ENCODE data around the gene TRIM59. TPM values are rescaled to one million over a fixed set of nuclear protein-coding genes. Genes with fewer than 3 reads are reported as not detected.

The TRIM59 gene
- total RNA-seq, 1 donor from 2014 or later, result not detected

DNA sequence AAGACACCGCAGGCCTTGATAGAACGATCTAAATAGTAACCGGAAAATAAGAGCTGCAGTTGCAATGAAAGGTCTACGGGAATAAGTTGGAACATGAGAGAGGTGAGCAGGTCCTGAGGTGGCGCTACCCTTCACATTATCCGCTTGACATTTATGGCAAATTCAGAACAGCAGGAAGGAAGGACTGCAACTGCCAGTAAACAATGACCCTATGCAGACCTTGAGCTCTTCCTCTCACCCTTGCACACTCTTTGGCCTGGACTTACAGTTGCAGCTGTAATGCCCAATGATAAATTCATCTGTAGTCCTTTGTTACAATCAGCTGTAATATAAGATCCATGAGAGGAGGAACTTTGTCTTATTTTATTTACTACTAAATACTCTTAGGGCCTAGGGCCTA lies 32.3 kb upstream of the TRIM59 start:
- DNase-seq (ENCODE audit: low spot score in 2 of 2), result no peak
- H3K9me3 ChIP-seq, result no peaks in the 10 kb centered on the region
- H3K4me1 ChIP-seq, result no peaks in the 10 kb centered on the region
- no peaks in the 10 kb centered on the region for H3K27me3 ChIP-seq
- intact Hi-C loops (cut with DNase I), result no loop called here
- TF ChIP-seq CTCF (IDR thresholded peaks at IDR 0.05), result no peak
- H3K36me3 ChIP-seq, result no peaks in the 10 kb centered on the region
- H3K27ac ChIP-seq, result no peak overlapping the region
- H3K4me3 ChIP-seq, result no peak overlapping the region

- intact Hi-C loops (cut with DNase I), result no loop called here
- H3K9me3 ChIP-seq, result no peaks in the 10 kb centered on the region
- H3K4me3 ChIP-seq, result no peak overlapping the region
- no peak for DNase-seq (ENCODE audit: low spot score in 2 of 2)
- H3K27ac ChIP-seq, result no peak overlapping the region
- H3K4me1 ChIP-seq, result no peaks in the 10 kb centered on the region
- H3K36me3 ChIP-seq, result no peaks in the 10 kb centered on the region
- TF ChIP-seq CTCF (IDR thresholded peaks at IDR 0.05), result no peak
- H3K27me3 ChIP-seq, result no peaks in the 10 kb centered on the region
These were observed 31.3 kb upstream of the TRIM59 start for GRCh38 chr3:160480931-160481330.

DNA sequence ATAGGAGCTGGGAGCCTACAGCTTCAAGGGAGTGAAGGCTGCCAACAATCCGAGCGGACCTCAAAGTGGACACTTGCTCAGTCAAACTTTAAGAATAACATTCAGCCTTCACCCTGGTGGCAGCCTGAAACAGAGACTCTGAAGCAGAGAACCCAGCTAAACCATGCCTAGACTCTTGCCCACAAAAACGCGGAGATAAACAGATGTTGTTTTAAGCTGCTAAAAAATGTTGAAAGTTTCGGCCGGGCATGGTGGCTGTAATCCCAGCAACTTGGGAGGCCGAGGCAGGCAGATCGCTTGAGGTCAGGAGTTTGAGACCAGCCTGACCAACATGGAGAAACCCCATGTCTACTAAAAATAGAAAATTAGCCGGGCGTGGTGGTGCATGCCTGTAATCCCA lies 29.8 kb upstream of the TRIM59 start:
- intact Hi-C loops (cut with DNase I), result no loop called here
- Histone ChIP-seq H3K4me1 (no peaks in the 10 kb centered on the region), H3K4me3 (no peak overlapping the region), H3K27ac (no peak overlapping the region), H3K27me3 (no peaks in the 10 kb centered on the region), H3K9me3 (no peaks in the 10 kb centered on the region), H3K36me3 (no peaks in the 10 kb centered on the region)
- TF ChIP-seq CTCF (IDR thresholded peaks at IDR 0.05), result no peak
- DNase-seq (ENCODE audit: low spot score in 2 of 2), result no peak

DNA sequence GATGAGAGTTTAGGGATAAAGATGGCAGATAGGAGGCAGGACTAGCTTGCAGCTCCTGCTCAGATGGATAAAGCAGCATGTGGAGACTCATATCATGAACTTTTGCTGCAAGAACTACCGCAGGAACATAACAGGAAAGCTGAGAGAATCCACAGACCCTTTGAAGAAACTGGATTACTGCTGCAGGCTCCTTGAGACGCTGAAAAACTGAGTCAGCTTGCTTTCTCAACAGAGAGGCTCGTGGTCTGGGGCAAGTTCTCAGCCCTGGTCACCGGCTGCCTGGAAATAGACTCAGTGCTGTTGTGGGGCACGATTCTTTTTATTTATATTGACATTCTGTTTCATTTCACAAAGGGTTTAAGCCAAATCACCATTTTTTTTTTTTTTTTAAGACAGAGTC lies 28.8 kb upstream of the TRIM59 start:
- H3K4me1 ChIP-seq, result no peaks in the 10 kb centered on the region
- TF ChIP-seq CTCF (IDR thresholded peaks at IDR 0.05), result no peak
- DNase-seq (ENCODE audit: low spot score in 2 of 2), result no peak
- H3K27ac ChIP-seq, result no peak overlapping the region
- intact Hi-C loops (cut with DNase I), result no loop called here
- no peaks in the 10 kb centered on the region for H3K27me3 ChIP-seq
- H3K9me3 ChIP-seq, result no peaks in the 10 kb centered on the region
- H3K4me3 ChIP-seq, result no peak overlapping the region
- H3K36me3 ChIP-seq, result no peaks in the 10 kb centered on the region

DNA sequence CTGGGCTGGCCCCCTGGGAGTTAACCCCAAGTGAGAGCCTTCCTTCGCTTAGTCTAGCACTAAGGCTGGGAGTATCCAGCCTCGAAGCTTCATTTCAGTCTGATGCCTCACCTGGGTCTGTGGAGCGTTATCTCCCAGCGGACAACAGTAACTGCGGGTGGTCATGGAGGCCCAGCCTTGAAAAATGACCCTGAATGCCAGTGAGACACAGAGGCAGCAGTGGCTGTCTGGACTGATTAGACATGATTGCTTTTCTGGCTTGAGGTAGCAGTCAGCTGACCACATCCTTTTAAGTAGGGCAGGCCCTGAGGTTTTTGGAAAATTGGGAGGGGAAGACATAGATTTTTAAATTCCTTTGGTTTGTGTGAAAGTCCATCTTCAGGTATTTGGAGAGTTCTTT lies 28.2 kb upstream of the TRIM59 start:
- H3K27ac ChIP-seq, result no peak overlapping the region
- no peak for DNase-seq (ENCODE audit: low spot score in 2 of 2)
- no peaks in the 10 kb centered on the region for H3K36me3 ChIP-seq
- no peaks in the 10 kb centered on the region for H3K27me3 ChIP-seq
- H3K4me3 ChIP-seq, result no peak overlapping the region
- H3K9me3 ChIP-seq, result no peaks in the 10 kb centered on the region
- no peaks in the 10 kb centered on the region for H3K4me1 ChIP-seq
- intact Hi-C loops (cut with DNase I), result no loop called here
- TF ChIP-seq CTCF (IDR thresholded peaks at IDR 0.05), result no peak

- no peak for TF ChIP-seq CTCF (IDR thresholded peaks at IDR 0.05)
- intact Hi-C loops (cut with DNase I), result no loop called here
- no peaks in the 10 kb centered on the region for H3K27me3 ChIP-seq
These were observed 26.3 kb upstream of the TRIM59 start for GRCh38 chr3:160475884-160476283.

More at GRCh38 chr3:160475884-160476283, 26.3 kb upstream of the TRIM59 start:
- no peaks in the 10 kb centered on the region for H3K4me1 ChIP-seq
- H3K9me3 ChIP-seq, result no peaks in the 10 kb centered on the region
- no peak overlapping the region for H3K4me3 ChIP-seq
- H3K36me3 ChIP-seq, result no peaks in the 10 kb centered on the region
- no peak for DNase-seq (ENCODE audit: low spot score in 2 of 2)
- no peak overlapping the region for H3K27ac ChIP-seq
